H9 (cell line): ENCODE results near the gene CABLES2. TPM values are rescaled to one million over a fixed set of nuclear protein-coding genes. Genes with fewer than 3 reads are reported as not detected.

Source experiments
- DNase-seq: peaks from one replicate; pipeline ENCODE4 v3.0.0-alpha.2; 2017
- H2AFZ ChIP-seq: one replicate; pipeline ENCODE4 v1.6.1; 2013; ENCODE audit warnings: mild to moderate bottlenecking, low read length, control low read depth, moderate library complexity
- H2AK5ac ChIP-seq: 2 replicates; pipeline ENCODE4 v1.6.1; 2013; ENCODE audit warnings: low read length, control low read depth, mixed read lengths; ENCODE audit not compliant: insufficient read length
- H2BK120ac ChIP-seq: one replicate; pipeline ENCODE4 v1.6.1; 2013; ENCODE audit warnings: low read depth, mild to moderate bottlenecking, low read length, control low read depth, inconsistent platforms; ENCODE audit not compliant: poor library complexity, severe bottlenecking
- H2BK12ac ChIP-seq: 2 replicates; pipeline ENCODE4 v1.6.1; 2013; ENCODE audit warnings: low read length, control low read depth, mixed read lengths, low read depth; ENCODE audit not compliant: insufficient read length
- H2BK15ac ChIP-seq: 2 replicates; pipeline ENCODE4 v1.6.1; 2013; ENCODE audit warnings: low read depth, low read length, control low read depth
- H2BK20ac ChIP-seq: one replicate; pipeline ENCODE4 v1.6.1; 2013; ENCODE audit warnings: low read depth, mild to moderate bottlenecking, low read length, control low read depth, inconsistent platforms; ENCODE audit not compliant: poor library complexity, severe bottlenecking
- H2BK5ac ChIP-seq: 2 replicates; pipeline ENCODE4 v1.6.1; 2013; ENCODE audit warnings: low read length, control low read depth, mixed read lengths; ENCODE audit not compliant: insufficient read length
- H3K14ac ChIP-seq: 2 replicates; pipeline ENCODE4 v1.6.1; 2013; ENCODE audit warnings: low read length, control low read depth; ENCODE audit not compliant: insufficient read depth
- H3K18ac ChIP-seq: 2 replicates; pipeline ENCODE4 v1.6.1; 2013; ENCODE audit warnings: low read depth, mild to moderate bottlenecking, mixed read lengths, low read length, control low read depth; ENCODE audit not compliant: insufficient read length
- H3K23ac ChIP-seq: 2 replicates; pipeline ENCODE4 v1.6.1; 2013; ENCODE audit warnings: low read length, control low read depth, mixed read lengths, low read depth; ENCODE audit not compliant: insufficient read length
- H3K23me2 ChIP-seq: 2 replicates; pipeline ENCODE4 v1.6.1; 2013; ENCODE audit warnings: low read depth, mild to moderate bottlenecking, mixed read lengths, low read length, control low read depth; ENCODE audit not compliant: insufficient read length, poor library complexity, severe bottlenecking
- H3K27ac ChIP-seq: 2 replicates; pipeline ENCODE4 v1.5.1; 2013; ENCODE audit warnings: low read length, control low read depth, mixed read lengths, low read depth; ENCODE audit not compliant: insufficient read length
- H3K27me3 ChIP-seq: 2 replicates; pipeline ENCODE4 v1.6.1; 2013; ENCODE audit warnings: low read length, control low read depth, inconsistent platforms; ENCODE audit not compliant: insufficient read depth
- H3K4ac ChIP-seq: 2 replicates; pipeline ENCODE4 v1.6.1; 2013; ENCODE audit warnings: low read depth, mild to moderate bottlenecking, control low read depth, inconsistent platforms, low read length, moderate library complexity
- H3K4me1 ChIP-seq: 2 replicates; pipeline ENCODE4 v1.6.1; 2013; ENCODE audit warnings: low read length, control low read depth, inconsistent platforms; ENCODE audit not compliant: insufficient read depth
- H3K4me2 ChIP-seq: 2 replicates; pipeline ENCODE4 v1.6.1; 2013; ENCODE audit warnings: low read length, control low read depth, mixed read lengths; ENCODE audit not compliant: insufficient read length, insufficient read depth
- H3K56ac ChIP-seq: 2 replicates; pipeline ENCODE4 v1.6.1; 2013; ENCODE audit warnings: low read depth, mild to moderate bottlenecking, mixed read lengths, low read length, control low read depth; ENCODE audit not compliant: insufficient read length
- H3K79me1 ChIP-seq: 2 replicates; pipeline ENCODE4 v1.6.1; 2013; ENCODE audit warnings: low read depth, mild to moderate bottlenecking, moderate library complexity, low read length, control low read depth, inconsistent platforms; ENCODE audit not compliant: insufficient read depth, poor library complexity, severe bottlenecking
- H3K79me2 ChIP-seq: 2 replicates; pipeline ENCODE4 v1.6.1; 2013; ENCODE audit warnings: low read length, control low read depth, inconsistent platforms; ENCODE audit not compliant: insufficient read depth
- H3K9ac ChIP-seq: 2 replicates; pipeline ENCODE4 v1.6.1; 2013; ENCODE audit warnings: low read length, control low read depth, mixed read lengths; ENCODE audit not compliant: insufficient read length; ENCODE audit errors: extremely low read depth
- H3K9me3 ChIP-seq: one replicate; pipeline ENCODE4 v1.6.1; 2013; ENCODE audit warnings: low read depth, low read length, inconsistent platforms; ENCODE audit not compliant: control insufficient read depth
- H3T11ph ChIP-seq: one replicate; pipeline ENCODE4 v1.6.1; 2013; ENCODE audit warnings: mild to moderate bottlenecking, low read length, control low read depth, inconsistent platforms
- H4K20me1 ChIP-seq: one replicate; pipeline ENCODE4 v1.6.1; 2013; ENCODE audit not compliant: control insufficient read depth, insufficient read length, insufficient read depth
- H4K5ac ChIP-seq: 2 replicates; pipeline ENCODE4 v1.6.1; 2013; ENCODE audit warnings: low read depth, mild to moderate bottlenecking, mixed read lengths, low read length, control low read depth; ENCODE audit not compliant: insufficient read length
- H4K8ac ChIP-seq: replicated peaks from 2 replicates; pipeline ENCODE4 v1.6.1; 2013; ENCODE audit warnings: low read length, control low read depth, mixed read lengths, low read depth; ENCODE audit not compliant: insufficient read length
- H4K91ac ChIP-seq: 2 replicates; pipeline ENCODE4 v1.6.1; 2013; ENCODE audit warnings: low read depth, mild to moderate bottlenecking, moderate library complexity, mixed read lengths, low read length, control low read depth; ENCODE audit not compliant: insufficient read length
- H3K27ac Mint-ChIP-seq, 3 experiments: 2 replicates in 2 of 3; 3 replicates in 1 of 3; pipeline ENCODE4 v1.8.0; 2020 to 2021; ENCODE audit warnings: mixed read lengths in 3 of 3, mild to moderate bottlenecking in 1 of 3, moderate library complexity in 1 of 3
- H3K27me3 Mint-ChIP-seq: 2 replicates; pipeline ENCODE4 v1.8.0; 2021; ENCODE audit warnings: low read depth, mild to moderate bottlenecking, moderate library complexity, mixed read lengths
- H3K36me3 Mint-ChIP-seq, 3 experiments: 2 replicates in 2 of 3; 3 replicates in 1 of 3; pipeline ENCODE4 v1.8.0; 2020 to 2021; ENCODE audit warnings: low read depth in 3 of 3, mixed read lengths in 3 of 3; ENCODE audit not compliant: insufficient read depth in 1 of 3
- H3K4me1 Mint-ChIP-seq, 2 experiments: 2 replicates each; pipeline ENCODE4 v1.8.0; 2020; ENCODE audit warnings: mixed read lengths in 2 of 2
- H3K4me3 Mint-ChIP-seq, 2 experiments: 2 replicates in 1 of 2; 3 replicates in 1 of 2; pipeline ENCODE4 v1.8.0; 2020 to 2021; ENCODE audit warnings: mild to moderate bottlenecking in 2 of 2, mixed read lengths in 2 of 2, moderate library complexity in 1 of 2
- H3K9me3 Mint-ChIP-seq, 2 experiments: 2 replicates in 1 of 2; 3 replicates in 1 of 2; pipeline ENCODE4 v1.8.0; 2020; ENCODE audit warnings: mild to moderate bottlenecking in 2 of 2, mixed read lengths in 2 of 2, moderate library complexity in 1 of 2
- WGBS: extraction: QIAGEN DNeasy Blood & Tissue Kit; methylation state at CpG from one replicate; pipeline ENCODE4 v1.1.7; 2013; ENCODE audit warnings: missing lambda C conversion rate, low lambda C conversion rate, mixed read lengths; ENCODE audit not compliant: insufficient read length; ENCODE audit errors: extremely low coverage; 5-methylcytosine and 5-hydroxymethylcytosine counted together
- total RNA-seq: library from RNA; stranded (reverse); gene quantifications from 2 replicates; pipeline ENCODE4 v1.2.1, GENCODE V29; 2021
- TF ChIP-seq, protein P1 (sequence below): fragments of 200-600 bp; sonication (generic); conservative IDR thresholded peaks from 3 replicates; pipeline ENCODE4 v1.8.0; 2021; ENCODE audit warnings: antibody characterized with exemption, mild to moderate bottlenecking

CABLES2 gene
- total RNA-seq, 1 experiment from 2014 or later, result 10.8 TPM

DNA sequence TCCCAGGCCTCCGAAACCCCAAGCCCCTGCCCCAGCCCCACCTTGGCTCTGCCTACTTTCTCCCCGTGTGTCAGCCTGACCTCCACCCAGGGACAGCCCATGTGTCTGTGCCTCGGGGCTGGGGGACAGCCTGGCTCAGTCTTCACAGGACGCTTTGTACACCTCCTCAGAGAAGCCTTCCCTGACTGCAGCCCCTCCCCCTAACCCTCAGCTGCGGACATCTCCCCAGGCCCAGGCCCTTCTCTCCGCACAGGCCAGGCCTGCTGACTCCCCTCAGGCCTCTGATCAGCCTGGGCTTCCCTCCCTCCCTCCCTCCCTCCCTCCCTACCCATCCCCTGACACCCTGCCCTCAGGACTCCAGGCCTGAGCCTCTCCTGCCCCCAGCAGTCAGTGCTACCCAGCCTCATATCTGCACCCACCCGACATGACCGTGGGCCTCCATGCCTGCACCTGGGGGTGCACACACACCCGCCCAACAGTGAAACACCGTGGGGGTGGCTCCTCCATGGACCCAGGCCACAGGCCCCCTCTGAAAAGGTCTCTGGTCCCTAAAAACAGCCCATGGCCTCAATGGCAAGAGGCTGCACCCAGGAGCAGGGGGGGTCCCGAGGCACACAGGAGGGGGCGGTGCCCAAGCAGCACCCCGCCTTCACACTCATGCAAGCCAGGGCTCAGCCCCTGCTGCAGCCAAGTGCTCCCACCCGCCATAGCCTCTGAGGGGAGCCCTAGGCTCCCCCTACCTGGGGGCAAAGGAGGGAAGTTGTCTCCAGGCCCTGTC, 52.9 kb downstream of the CABLES2 start:
- Histone ChIP-seq H3K9ac (no peak overlapping the region), H3K4ac (no peak overlapping the region), H3K9me3 (no peaks in the 10 kb centered on the region), H3K56ac (no peak overlapping the region), H3K4me1 (no peaks in the 10 kb centered on the region; the same call in 1 of the 2 replicates), H4K20me1 (no peaks in the 10 kb centered on the region), H2BK120ac (no peak overlapping the region), H4K5ac (no peak overlapping the region), H2BK15ac (no peak overlapping the region), H2BK12ac (no peak overlapping the region), H3K23me2 (no peaks in the 10 kb centered on the region), H2AFZ (no peak overlapping the region), H2BK5ac (no peak overlapping the region), H3K27ac (no peak overlapping the region), H3K79me1 (peaks cover 5% of the 10 kb centered on the region), H2AK5ac (no peak overlapping the region), H2BK20ac (no peak overlapping the region), H4K8ac (no peak overlapping the region), H3K14ac (no peak overlapping the region; the same call in 1 of the 2 replicates), H3K27me3 (no peaks in the 10 kb centered on the region), H4K91ac (no peak overlapping the region), H3K79me2 (peaks cover 4% of the 10 kb centered on the region; the same call in 1 of the 2 replicates), H3T11ph (no peak overlapping the region), H3K23ac (no peak overlapping the region), H3K18ac (no peak overlapping the region), H3K4me2 (no peak overlapping the region)
- H3K36me3 Mint-ChIP-seq, result peaks cover 2 to 34% (median 28%) of the 10 kb centered on the region in 3 experiments
- peaks cover 2 to 11% of the 10 kb centered on the region in 2 experiments for H3K9me3 Mint-ChIP-seq
- no peak overlapping the region for H3K4me3 Mint-ChIP-seq
- no peak for DNase-seq
- peak overlapping the region in 2 of 3 experiments; percentile 85; a peak in 3 of 7 replicates for H3K27ac Mint-ChIP-seq
- no CpG with 5 or more reads among the region's 14 CpGs for WGBS
- TF ChIP-seq, protein P1, sequence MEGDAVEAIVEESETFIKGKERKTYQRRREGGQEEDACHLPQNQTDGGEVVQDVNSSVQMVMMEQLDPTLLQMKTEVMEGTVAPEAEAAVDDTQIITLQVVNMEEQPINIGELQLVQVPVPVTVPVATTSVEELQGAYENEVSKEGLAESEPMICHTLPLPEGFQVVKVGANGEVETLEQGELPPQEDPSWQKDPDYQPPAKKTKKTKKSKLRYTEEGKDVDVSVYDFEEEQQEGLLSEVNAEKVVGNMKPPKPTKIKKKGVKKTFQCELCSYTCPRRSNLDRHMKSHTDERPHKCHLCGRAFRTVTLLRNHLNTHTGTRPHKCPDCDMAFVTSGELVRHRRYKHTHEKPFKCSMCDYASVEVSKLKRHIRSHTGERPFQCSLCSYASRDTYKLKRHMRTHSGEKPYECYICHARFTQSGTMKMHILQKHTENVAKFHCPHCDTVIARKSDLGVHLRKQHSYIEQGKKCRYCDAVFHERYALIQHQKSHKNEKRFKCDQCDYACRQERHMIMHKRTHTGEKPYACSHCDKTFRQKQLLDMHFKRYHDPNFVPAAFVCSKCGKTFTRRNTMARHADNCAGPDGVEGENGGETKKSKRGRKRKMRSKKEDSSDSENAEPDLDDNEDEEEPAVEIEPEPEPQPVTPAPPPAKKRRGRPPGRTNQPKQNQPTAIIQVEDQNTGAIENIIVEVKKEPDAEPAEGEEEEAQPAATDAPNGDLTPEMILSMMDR, result no peak
- H3K4me1 Mint-ChIP-seq, result peaks cover 13 to 25% of the 10 kb centered on the region in 2 experiments
- no peaks in the 10 kb centered on the region; the same call in 1 of the 2 replicates for H3K27me3 Mint-ChIP-seq
